ENCODE data around the gene GRID1.

- no peak for TF ChIP-seq RFX5 (IDR thresholded peaks at IDR 0.05; ENCODE audit: low read depth, low read length)
- no peak for TF ChIP-seq ZSCAN29 (IDR thresholded peaks at IDR 0.05)
- TF ChIP-seq MTA2 (IDR thresholded peaks at IDR 0.05; ENCODE audit: low read depth) = no peak
- no peak for TF ChIP-seq GABPA (IDR thresholded peaks at IDR 0.05; ENCODE audit: low read depth)
- TF ChIP-seq CHD2 (IDR thresholded peaks at IDR 0.05; ENCODE audit: borderline replicate concordance, low read depth, low read length) = no peak
- TF ChIP-seq CTCF (IDR thresholded peaks at IDR 0.05 in 2 of 3, conservative IDR thresholded peaks at IDR 0.05 in 1 of 3; ENCODE audit: control insufficient read depth in 2 of 3, extremely low read depth in 1 of 3, insufficient read depth in 1 of 3, low read depth in 3 of 3, low read length in 3 of 3) = no peak
- TF ChIP-seq IRF3 (IDR thresholded peaks at IDR 0.05) = no peak
Measured at GRCh38 chr10:86368987-86369386, 2.4 kb upstream of the GRID1 start.
